ENCODE results near the gene CHAF1B. TPM values are rescaled to one million over a fixed set of nuclear protein-coding genes. Genes with fewer than 3 reads are reported as not detected.

The CHAF1B gene
- total RNA-seq, 1 donor from 2014 or later, result 3.3 TPM

DNA sequence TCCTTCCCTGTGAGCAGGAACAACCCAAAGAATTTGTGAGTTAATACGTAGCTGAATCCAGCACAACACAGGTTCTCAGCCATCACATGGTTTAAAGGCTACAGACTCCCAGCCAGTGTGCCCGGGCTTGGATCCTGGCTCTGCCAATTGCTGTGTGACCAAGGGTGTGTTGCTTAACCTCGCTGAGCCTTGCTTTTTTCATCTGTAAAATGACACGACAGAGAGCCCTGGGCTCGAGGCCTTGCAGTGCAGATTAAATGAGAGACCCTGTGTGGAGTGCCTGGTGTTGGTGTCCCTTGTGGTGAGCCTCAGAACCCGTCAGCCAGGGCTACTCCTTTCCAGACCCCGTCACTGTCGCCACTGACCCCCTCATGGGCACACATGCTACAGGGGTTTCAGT is 39.4 kb downstream of the CHAF1B start:
- no peak for DNase-seq (ENCODE audit: extremely low read depth, low read depth, low spot score)

DNA sequence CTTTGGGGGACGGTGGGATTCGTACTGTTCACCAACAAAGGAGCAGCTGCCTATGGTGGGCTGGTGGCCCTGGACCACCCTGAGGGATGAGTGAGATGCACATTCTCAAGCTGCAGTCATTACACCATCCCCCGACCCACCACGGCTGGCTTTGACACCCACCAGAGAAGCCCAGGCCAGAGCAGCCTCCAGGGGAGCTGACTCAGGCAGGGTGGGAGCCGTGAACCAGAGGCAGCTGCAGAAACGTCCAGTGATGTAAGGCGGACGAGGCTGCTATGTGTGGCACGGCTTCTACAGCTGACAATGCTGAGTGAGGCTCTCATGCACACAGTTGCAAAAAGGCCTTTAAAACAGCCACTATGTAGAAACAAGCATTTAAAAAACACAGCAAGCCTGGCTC is 40.1 kb downstream of the CHAF1B start:
- no peak for DNase-seq (ENCODE audit: extremely low read depth, low read depth, low spot score)

DNA sequence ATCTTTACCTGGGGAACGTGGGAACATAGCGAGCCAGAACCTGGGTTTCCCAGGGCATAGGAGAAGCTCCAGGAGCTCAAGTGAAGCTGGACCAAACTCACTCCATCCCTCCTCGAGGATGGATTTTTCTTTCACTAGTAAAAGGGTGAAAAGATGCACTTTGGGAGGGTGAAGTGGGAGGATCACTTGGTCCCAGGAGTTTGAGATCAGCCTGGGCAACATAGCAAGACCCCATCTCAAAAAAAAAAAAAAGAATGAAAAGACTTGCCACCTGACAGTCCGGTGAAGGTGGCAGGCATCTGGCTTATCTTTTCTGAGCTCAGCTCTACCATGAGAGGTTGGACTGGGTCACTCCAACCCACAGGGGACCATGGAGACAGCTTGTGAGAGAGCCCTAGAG is 42.3 kb downstream of the CHAF1B start:
- no peak for DNase-seq (ENCODE audit: extremely low read depth, low read depth, low spot score)

GRCh38 chr21:36428761-36429432 is 43.7 kb downstream of the CHAF1B start:
- no peak for DNase-seq (ENCODE audit: extremely low read depth, low read depth, low spot score)

DNA sequence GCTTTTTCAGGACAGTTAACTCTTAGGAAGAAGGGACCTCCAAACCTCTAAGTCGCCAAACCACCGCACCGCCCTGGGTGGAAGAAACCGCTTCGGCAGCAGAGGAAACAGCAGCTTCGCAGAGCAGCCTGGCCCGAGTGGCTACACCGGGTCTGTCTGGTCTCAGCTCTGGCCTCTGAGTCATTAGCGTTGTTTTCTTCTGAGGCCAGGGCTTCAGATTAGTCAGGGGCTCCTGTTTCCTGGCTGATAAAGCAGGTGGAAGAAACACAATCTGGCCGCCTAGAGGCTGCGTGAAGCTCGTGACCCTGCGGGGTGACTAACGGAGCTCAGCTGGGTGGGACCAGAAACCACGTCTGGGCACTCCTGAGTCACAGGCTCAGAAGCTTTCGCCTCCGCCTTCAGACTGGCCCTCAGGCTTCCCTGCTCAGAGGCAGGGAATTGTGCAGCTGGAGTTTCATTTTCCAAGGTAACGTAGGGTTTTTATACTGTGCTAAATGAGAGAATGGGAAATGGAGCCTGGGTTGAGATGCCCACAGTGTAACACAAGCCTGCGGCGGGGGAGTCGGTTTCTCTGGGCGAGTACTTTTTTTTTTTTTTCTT is 44.9 kb downstream of the CHAF1B start:
- peak; percentile 98 for DNase-seq (ENCODE audit: extremely low read depth, low read depth, low spot score)

- DNase-seq (ENCODE audit: extremely low read depth, low read depth, low spot score), result no peak
Measured at GRCh38 chr21:36430841-36431240, 45.6 kb downstream of the CHAF1B start.

- no peak for DNase-seq (ENCODE audit: extremely low read depth, low read depth, low spot score)
Measured at GRCh38 chr21:36431252-36431651, 46.1 kb downstream of the CHAF1B start.

GRCh38 chr21:36433059-36433709 is 48.0 kb downstream of the CHAF1B start:
- no peak for DNase-seq (ENCODE audit: extremely low read depth, low read depth, low spot score)

DNA sequence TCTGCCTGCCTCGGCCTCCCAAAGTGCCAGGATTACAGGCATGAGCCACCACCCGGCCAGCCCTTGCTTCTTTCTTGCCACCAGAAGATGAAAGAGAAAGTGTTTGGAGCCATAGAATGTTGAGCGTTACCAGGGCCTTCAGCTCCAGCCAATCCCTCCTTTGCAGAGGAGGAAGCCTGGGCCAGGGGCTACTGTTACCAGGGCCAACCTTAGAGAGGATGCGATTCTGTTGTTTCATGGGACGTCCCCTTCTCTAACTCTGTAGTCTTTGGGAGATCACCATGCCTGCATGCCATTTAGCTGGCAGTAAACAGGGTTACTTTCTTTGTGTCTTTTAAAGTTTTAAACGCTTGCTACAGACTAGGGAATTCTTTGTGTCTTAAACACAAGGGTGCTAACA is 49.0 kb downstream of the CHAF1B start:
- DNase-seq (ENCODE audit: extremely low read depth, low read depth, low spot score), result no peak

GRCh38 chr21:36436829-36437744 is 51.9 kb downstream of the CHAF1B start:
- DNase-seq (ENCODE audit: extremely low read depth, low read depth, low spot score), result no peak

DNA sequence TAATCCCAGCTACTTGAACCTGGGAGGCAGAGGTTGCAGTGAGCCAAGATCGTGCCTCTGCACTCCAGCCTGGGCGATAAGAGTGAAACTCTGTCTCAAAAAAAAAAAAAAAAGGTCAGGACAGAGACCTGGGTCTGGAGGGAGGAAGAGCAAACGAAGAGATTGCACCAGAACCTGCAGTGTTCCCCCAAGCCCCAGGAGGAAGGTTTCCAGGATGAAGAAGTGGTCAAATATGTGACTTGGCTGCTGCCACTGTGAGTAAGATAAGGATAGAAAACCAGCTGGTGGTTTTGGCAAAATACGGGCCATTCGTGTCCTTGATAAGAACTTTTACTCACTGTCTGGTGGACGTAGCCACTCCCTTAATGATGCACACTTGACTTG is 52.5 kb downstream of the CHAF1B start:
- no peak for DNase-seq (ENCODE audit: extremely low read depth, low read depth, low spot score)

- no peak for DNase-seq (ENCODE audit: extremely low read depth, low read depth, low spot score)
Measured at GRCh38 chr21:36441715-36442114, 56.5 kb downstream of the CHAF1B start.

DNA sequence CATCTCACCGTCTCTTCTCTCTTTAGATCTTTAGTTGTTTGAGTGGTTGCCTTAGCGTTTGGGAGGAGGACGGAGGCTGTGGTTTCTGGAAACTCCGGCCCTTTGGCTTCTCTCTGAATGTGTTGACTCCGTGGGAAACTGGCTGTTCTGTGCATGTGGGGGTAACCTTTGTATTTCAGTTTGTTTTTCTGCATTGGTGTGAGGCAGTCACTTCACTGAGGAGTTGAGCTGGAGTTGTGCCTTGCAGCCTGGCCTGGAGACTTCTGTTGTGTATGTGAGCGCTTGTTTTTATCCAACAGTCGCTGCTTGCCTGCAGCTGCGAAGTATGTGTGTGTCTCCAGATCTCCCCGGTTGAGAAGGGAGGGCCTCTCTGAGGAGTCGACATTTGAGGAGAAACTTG is 61.1 kb downstream of the CHAF1B start:
- DNase-seq (ENCODE audit: extremely low read depth, low read depth, low spot score), result no peak

DNA sequence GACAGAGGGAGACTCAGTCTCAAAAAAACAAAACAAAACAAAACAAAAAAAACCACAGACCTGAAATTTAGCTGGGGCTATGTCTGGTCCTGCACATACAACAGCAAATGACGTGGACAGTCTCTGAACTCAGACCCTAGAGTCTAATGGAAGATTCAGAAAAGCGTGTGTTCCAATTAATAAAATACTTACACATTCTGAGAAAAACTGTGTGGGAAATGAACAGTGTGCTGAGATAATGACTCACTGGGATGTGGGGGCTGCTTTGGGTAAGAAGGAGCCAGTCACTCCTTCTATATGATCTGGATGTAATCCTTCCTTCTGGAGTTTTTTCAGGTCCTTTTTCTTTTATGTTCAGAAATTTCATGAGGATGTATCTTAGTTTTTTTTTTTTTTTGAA is 65.3 kb downstream of the CHAF1B start:
- DNase-seq (ENCODE audit: extremely low read depth, low read depth, low spot score), result no peak

- DNase-seq (ENCODE audit: extremely low read depth, low read depth, low spot score), result no peak
Measured at GRCh38 chr21:36451506-36451905, 66.3 kb downstream of the CHAF1B start.

DNA sequence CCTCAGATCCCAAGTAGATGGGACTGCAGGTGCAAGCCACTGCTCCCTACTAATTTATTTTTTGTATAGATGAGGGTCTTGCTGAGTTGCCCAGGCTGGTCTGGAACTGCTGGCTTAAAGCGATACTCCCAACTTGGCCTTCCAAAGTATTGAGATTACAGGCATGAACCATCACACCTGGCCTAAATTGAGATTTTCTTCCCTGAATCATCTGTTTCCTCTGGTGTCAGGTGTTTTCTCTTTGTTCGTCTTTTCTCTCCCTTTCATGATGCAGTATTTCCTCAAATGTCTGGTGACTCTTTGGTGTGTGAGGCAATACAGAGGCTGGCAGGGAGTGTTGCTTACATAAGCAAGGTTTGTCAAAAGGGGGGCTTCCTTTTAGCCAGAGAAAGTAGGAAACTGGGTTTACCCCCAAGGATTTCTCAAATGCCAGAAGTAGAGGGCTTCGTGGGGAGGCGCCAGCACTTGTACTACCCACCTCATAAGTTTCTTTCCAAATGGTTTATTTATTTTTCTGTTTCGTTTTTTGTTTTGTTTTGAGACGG is 67.2 kb downstream of the CHAF1B start:
- no peak for DNase-seq (ENCODE audit: extremely low read depth, low read depth, low spot score)

DNA sequence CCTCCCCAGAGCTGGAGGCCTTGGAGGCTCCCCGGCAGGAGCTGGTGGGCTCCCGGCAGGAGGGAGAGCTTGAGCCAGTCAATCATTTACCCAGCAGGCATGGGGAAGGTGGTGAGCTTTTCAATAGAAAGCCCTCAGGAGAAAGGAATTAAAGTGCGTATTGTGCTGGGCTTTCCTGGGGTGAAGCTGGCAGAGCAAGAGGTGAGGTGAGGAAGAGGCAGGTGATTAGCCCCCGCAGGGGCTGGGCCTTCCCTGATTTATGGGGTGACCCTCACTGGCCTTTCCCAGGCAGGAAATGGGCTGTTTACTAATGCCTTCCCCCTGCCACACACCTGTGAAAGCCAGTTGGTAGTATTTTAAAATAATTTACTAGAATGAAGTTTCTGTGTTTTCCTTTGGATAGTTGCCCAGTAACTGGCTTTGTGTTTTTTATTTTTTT is 68.9 kb downstream of the CHAF1B start:
- no peak for DNase-seq (ENCODE audit: extremely low read depth, low read depth, low spot score)

DNA sequence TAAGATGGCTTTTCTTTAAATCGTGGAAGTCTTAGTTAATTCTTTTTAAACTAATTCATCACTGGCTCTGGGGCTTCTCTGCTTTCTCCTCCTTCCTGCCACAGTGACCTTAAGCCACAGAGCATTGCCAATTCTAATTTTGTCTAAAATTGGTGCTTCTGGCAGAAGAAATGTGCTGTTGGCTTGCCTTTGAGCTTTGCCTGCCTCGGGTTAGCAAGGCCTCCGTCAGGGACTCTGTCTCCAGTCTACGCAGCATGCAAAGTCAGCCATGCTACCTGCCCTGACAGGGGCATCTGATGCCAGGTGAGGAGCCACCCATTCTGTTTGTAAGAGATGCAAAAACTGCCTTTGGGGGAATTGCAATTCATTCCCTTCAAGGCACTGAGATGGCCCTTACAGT is 69.5 kb downstream of the CHAF1B start:
- no peak for DNase-seq (ENCODE audit: extremely low read depth, low read depth, low spot score)

DNA sequence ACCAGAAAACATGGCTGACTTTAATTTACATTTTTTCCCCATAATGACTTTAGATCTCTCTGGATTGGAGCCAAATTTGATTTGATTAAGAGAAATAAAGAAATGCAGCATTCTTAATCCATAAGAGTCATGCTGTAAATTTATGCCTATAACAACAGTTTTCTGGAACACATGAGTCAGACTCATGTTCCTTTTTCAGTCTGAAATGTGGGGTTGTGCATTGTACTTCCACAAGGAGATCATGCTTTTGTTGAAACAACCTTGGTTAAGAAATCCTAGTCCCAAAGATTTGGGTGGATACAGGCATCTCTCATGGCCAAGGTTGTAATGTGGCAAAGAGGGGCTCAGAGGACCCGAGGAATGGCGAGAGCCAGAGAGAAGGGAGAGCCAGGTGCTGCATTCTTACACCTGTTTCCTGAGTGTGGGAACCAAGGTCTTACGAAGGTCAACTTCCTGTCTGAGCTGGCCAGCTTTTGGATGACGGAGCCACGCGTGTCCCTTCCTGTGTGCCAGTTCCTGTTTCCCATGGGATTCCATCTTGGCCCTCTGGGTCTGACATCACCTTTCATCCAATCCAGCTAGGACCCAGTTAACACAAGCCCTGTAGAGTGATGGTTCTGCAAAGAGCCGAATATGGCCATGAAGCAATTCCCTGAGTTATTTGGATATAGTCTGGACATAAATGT is 71.7 kb downstream of the CHAF1B start:
- DNase-seq (ENCODE audit: extremely low read depth, low read depth, low spot score), result peak; percentile 97

GRCh38 chr21:36459098-36459497 is 73.9 kb downstream of the CHAF1B start:
- no peak for DNase-seq (ENCODE audit: extremely low read depth, low read depth, low spot score)
